GM18511 (cell line): ENCODE measurements around the gene NUMBL.

Experiments used
- ATAC-seq: cut with Tn5 transposase; IDR thresholded peaks from one replicate; pipeline ENCODE4 v1.9.1; 2021; ENCODE audit warnings: mild to moderate bottlenecking, moderate library complexity; ENCODE audit not compliant: unreplicated experiment

The NUMBL gene

GRCh38 chr19:40691421-40692211, 1.2 kb upstream of the NUMBL start:
- ATAC-seq: no peak

GRCh38 chr19:40690693-40691420, 406 bp upstream of the NUMBL start:
- peak; percentile 73 for ATAC-seq

GRCh38 chr19:40689339-40690049, 957 bp downstream of the NUMBL start:
- ATAC-seq: no peak

GRCh38 chr19:40688987-40689338, 1.5 kb downstream of the NUMBL start:
- ATAC-seq: no peak

GRCh38 chr19:40688309-40688708, 2.1 kb downstream of the NUMBL start:
- no peak for ATAC-seq

- no peak for ATAC-seq
These were observed 2.9 kb downstream of the NUMBL start for GRCh38 chr19:40687525-40688016.

GRCh38 chr19:40686882-40687524, 3.4 kb downstream of the NUMBL start:
- ATAC-seq: no peak

GRCh38 chr19:40685563-40685962, 4.9 kb downstream of the NUMBL start:
- ATAC-seq: no peak

- ATAC-seq: no peak
These were observed 5.4 kb downstream of the NUMBL start for GRCh38 chr19:40685016-40685526.

GRCh38 chr19:40684280-40684679, 6.2 kb downstream of the NUMBL start:
- no peak for ATAC-seq

- no peak for ATAC-seq
These were observed 7.0 kb downstream of the NUMBL start for GRCh38 chr19:40683437-40683836.

GRCh38 chr19:40682431-40682964, 8.0 kb downstream of the NUMBL start:
- ATAC-seq: no peak

GRCh38 chr19:40681039-40681438, 9.4 kb downstream of the NUMBL start:
- ATAC-seq: no peak

- ATAC-seq: no peak
These were observed 13.3 kb downstream of the NUMBL start for GRCh38 chr19:40677156-40677555.

GRCh38 chr19:40674291-40674690, 16.2 kb downstream of the NUMBL start:
- no peak for ATAC-seq

- ATAC-seq: no peak
These were observed 17.1 kb downstream of the NUMBL start for GRCh38 chr19:40673397-40673796.

GRCh38 chr19:40672573-40673299, 17.7 kb downstream of the NUMBL start:
- ATAC-seq: no peak

GRCh38 chr19:40672038-40672437, 18.4 kb downstream of the NUMBL start:
- no peak for ATAC-seq

- no peak for ATAC-seq
These were observed 19.0 kb downstream of the NUMBL start for GRCh38 chr19:40671404-40671803.
